Ascending aorta (tissue), 2 donors: ENCODE results near the gene LILRA2. TPM values are rescaled to one million over a fixed set of nuclear protein-coding genes. Genes with fewer than 3 reads are reported as not detected.

Source experiments
- DNase-seq, 2 donors: peaks; one replicate each; pipeline ENCODE4 v3.0.0-alpha.2; 2019; ENCODE audit warnings: low spot score in 2 of 2
- H3K27ac ChIP-seq, 2 donors: fragments of 200-600 bp; sonication (generic); one replicate each; pipeline ENCODE4 v1.5.1; 2016 to 2017; ENCODE audit warnings: mild to moderate bottlenecking in 1 of 2
- H3K27me3 ChIP-seq: fragments of 200-600 bp; sonication (generic); one replicate; pipeline ENCODE4 v1.5.1; 2017
- H3K36me3 ChIP-seq, 2 donors: fragments of 200-600 bp; sonication (generic); one replicate each; pipeline ENCODE4 v1.5.1; 2016
- H3K4me1 ChIP-seq, 2 donors: fragments of 200-600 bp; sonication (generic); one replicate each; pipeline ENCODE4 v1.5.1; 2016 to 2017; ENCODE audit warnings: mild to moderate bottlenecking in 1 of 2
- H3K4me3 ChIP-seq, 2 donors: fragments of 200-600 bp; sonication (generic); one replicate each; pipeline ENCODE4 v1.5.1; 2016 to 2017; ENCODE audit warnings: mild to moderate bottlenecking in 1 of 2
- H3K9me3 ChIP-seq, 2 donors: fragments of 200-600 bp; sonication (generic); one replicate each; pipeline ENCODE4 v1.5.1; 2016
- CTCF ChIP-seq, 3 experiments: fragments of 200-600 bp in 2 of 3; fragments of 450-650 bp in 1 of 3; sonication (generic) in 2 of 3; IDR thresholded peaks; one replicate each; pipeline ENCODE4 v1.5.1; 2016 to 2019; ENCODE audit warnings: antibody characterized with exemption in 3 of 3, mild to moderate bottlenecking in 1 of 3, moderate library complexity in 1 of 3
- intact Hi-C: fragments of 100-400 bp; cut with DNase I; formaldehyde crosslinking; loops from one replicate; pipeline ENCODE4 v1.15.1; 2023
- total RNA-seq: library from RNA; depleted of rRNA; stranded (reverse); fragments of >200 nt; gene quantifications from one replicate; pipeline ENCODE4 v1.1.0, GENCODE V29; 2016

The LILRA2 gene
- total RNA-seq, 1 donor from 2014 or later: not detected

- DNase-seq: no peak
- Histone ChIP-seq H3K4me3 (no peak overlapping the region), H3K9me3 (no peaks in the 10 kb centered on the region), H3K27ac (no peak overlapping the region), H3K4me1 (no peaks in the 10 kb centered on the region), H3K36me3 (no peaks in the 10 kb centered on the region), H3K27me3 (no peaks in the 10 kb centered on the region)
- TF ChIP-seq CTCF (IDR thresholded peaks at IDR 0.05): no peak
- intact Hi-C loops: no loop called here
Observed at GRCh38 chr19:54534156-54534555, 39.4 kb upstream of the LILRA2 start.

- DNase-seq: no peak
- no peak overlapping the region for H3K27ac ChIP-seq
- H3K9me3 ChIP-seq: no peaks in the 10 kb centered on the region
- no peak overlapping the region for H3K4me3 ChIP-seq
- no peaks in the 10 kb centered on the region for H3K4me1 ChIP-seq
- no peaks in the 10 kb centered on the region for H3K36me3 ChIP-seq
- no peaks in the 10 kb centered on the region for H3K27me3 ChIP-seq
- no peak for TF ChIP-seq CTCF (IDR thresholded peaks at IDR 0.05)
- intact Hi-C loops: no loop called here
Observed at GRCh38 chr19:54535601-54536000, 38.0 kb upstream of the LILRA2 start.

GRCh38 chr19:54536956-54537355 lies 36.6 kb upstream of the LILRA2 start:
- no peak for DNase-seq
- no peak for TF ChIP-seq CTCF (IDR thresholded peaks at IDR 0.05)
- no peaks in the 10 kb centered on the region for H3K9me3 ChIP-seq

GRCh38 chr19:54541712-54542111 lies 31.9 kb upstream of the LILRA2 start:
- intact Hi-C loops: no loop called here
- TF ChIP-seq CTCF (IDR thresholded peaks at IDR 0.05): no peak
- Histone ChIP-seq H3K36me3 (no peaks in the 10 kb centered on the region), H3K27me3 (no peaks in the 10 kb centered on the region), H3K9me3 (no peaks in the 10 kb centered on the region), H3K4me3 (no peak overlapping the region), H3K27ac (no peak overlapping the region), H3K4me1 (no peaks in the 10 kb centered on the region)
- DNase-seq: no peak

More at GRCh38 chr19:54536956-54537355, 36.6 kb upstream of the LILRA2 start:
- intact Hi-C loops: no loop called here
- H3K4me1 ChIP-seq: no peaks in the 10 kb centered on the region
- H3K27me3 ChIP-seq: no peaks in the 10 kb centered on the region
- no peak overlapping the region for H3K27ac ChIP-seq
- no peak overlapping the region for H3K4me3 ChIP-seq
- no peaks in the 10 kb centered on the region for H3K36me3 ChIP-seq

- H3K27ac ChIP-seq: no peak overlapping the region
- no peak for DNase-seq
- no peak for TF ChIP-seq CTCF (IDR thresholded peaks at IDR 0.05)
- intact Hi-C loops: no loop called here
- H3K4me3 ChIP-seq: no peak overlapping the region
- H3K27me3 ChIP-seq: no peaks in the 10 kb centered on the region
- H3K4me1 ChIP-seq: no peaks in the 10 kb centered on the region
- no peaks in the 10 kb centered on the region for H3K36me3 ChIP-seq
- no peaks in the 10 kb centered on the region for H3K9me3 ChIP-seq
Observed at GRCh38 chr19:54548806-54549205, 24.8 kb upstream of the LILRA2 start.

GRCh38 chr19:54549224-54549623 lies 24.4 kb upstream of the LILRA2 start:
- TF ChIP-seq CTCF (IDR thresholded peaks at IDR 0.05): no peak
- no peaks in the 10 kb centered on the region for H3K27me3 ChIP-seq
- no peaks in the 10 kb centered on the region for H3K4me1 ChIP-seq
- intact Hi-C loops: no loop called here
- DNase-seq: no peak
- H3K27ac ChIP-seq: no peak overlapping the region
- H3K4me3 ChIP-seq: no peak overlapping the region
- no peaks in the 10 kb centered on the region for H3K9me3 ChIP-seq
- no peaks in the 10 kb centered on the region for H3K36me3 ChIP-seq
